Kidney glomerular epithelial cell (primary cell): ENCODE results near the gene SNU13.
"Not testable (repeated sequence)": the region's sequence is repeated elsewhere in the genome, so short reads cannot be mapped to it uniquely, and the experiment has no call there.

Source experiments
- DNase-seq: peaks from one replicate; lab custom pipeline; 2025; lab: John Stamatoyannopoulos, UW

Gene SNU13

GRCh38 chr22:41641854-41642253 is 46.8 kb downstream of the SNU13 start:
- no peak for DNase-seq

GRCh38 chr22:41638748-41639147 is 49.9 kb downstream of the SNU13 start:
- DNase-seq, result no peak

DNA sequence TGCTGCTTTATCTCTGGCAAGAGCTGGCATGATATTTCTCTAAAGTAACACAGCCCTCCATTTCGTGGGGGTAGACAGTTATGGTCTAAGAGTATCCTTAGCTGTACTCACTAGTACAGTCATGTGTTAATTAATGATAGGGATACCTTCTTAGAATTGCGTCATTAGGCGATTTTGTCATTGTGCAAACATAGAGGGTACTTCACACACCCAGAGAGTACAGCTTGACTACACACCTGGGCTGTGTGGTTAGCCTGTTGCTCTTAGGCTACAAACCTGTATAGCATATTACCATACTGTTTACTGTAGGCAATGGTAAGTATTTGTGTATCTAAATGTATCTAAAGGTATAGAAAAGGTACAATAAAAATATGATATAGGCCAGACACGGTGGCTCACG is 50.5 kb downstream of the SNU13 start:
- no peak for DNase-seq

GRCh38 chr22:41637623-41638022 is 51.0 kb downstream of the SNU13 start:
- not testable (repeated sequence) for DNase-seq

DNA sequence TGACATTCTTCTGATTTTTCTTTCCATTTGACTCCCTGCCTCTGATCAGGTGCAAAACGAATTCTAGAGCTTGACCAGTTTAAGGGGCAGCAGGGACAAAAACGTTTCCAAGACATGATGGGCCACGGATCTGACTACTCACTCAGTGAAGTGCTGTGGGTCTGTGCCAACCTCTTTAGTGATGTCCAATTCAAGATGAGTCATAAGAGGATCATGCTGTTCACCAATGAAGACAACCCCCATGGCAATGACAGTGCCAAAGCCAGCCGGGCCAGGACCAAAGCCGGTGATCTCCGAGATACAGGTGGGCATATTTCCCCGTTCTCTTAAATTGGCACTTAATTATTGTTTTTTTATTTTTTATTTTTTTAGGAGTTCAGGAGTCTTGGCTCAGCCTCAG is 52.2 kb downstream of the SNU13 start:
- DNase-seq, result no peak

- DNase-seq, result not testable (repeated sequence)
Observed at GRCh38 chr22:41634610-41635009, 54.1 kb downstream of the SNU13 start.

- DNase-seq, result not testable (repeated sequence)
Observed at GRCh38 chr22:41631615-41632014, 57.1 kb downstream of the SNU13 start.

DNA sequence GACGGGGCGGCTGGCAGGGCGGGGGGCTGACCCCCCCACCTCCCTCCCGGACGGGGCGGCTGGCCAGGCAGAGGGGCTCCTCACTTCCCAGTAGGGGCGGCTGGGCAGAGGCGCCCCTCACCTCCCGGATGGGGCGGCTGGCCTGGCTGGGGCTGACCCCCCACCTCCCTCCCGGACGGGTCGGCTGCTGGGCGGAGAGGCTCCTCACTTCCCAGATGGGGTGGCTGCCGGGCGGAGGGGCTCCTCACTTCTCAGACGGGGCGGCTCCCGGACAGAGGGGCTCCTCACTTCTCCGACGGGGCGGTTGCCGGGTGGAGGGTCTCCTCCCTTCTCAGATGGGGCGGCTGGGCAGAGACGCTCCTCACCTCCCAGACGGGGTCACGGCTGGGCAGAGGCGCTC is 57.6 kb downstream of the SNU13 start:
- DNase-seq, result not testable (repeated sequence)

DNA sequence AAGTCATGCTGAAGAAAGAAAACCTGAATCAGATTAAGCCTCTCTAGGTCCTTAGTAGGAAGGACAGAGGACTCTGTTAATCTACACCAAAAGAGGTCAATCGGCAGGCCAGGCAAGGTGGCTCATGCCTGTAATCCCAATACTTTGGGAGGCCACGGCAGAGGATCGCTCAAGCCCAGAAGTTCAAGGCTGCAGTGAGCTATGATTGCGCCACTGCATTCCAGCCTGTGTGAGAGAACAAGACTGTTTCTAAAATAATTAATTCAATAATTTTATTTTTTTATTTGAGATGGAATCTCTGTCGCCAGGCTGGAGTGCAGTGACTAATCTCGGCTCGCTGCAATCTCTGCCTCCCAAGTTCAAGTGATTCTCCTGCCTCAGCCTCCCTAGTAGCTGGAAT is 63.1 kb downstream of the SNU13 start:
- DNase-seq, result no peak
